GM18511 (cell line): ENCODE data around the gene RAF1.
"Not testable (repeated sequence)": the region's sequence is repeated elsewhere in the genome, so short reads cannot be mapped to it uniquely, and the experiment has no call there.

Experiments used
- ATAC-seq: cut with Tn5 transposase; IDR thresholded peaks from one replicate; pipeline ENCODE4 v1.9.1; 2021; ENCODE audit warnings: mild to moderate bottlenecking, moderate library complexity; ENCODE audit not compliant: unreplicated experiment

The RAF1 gene

DNA sequence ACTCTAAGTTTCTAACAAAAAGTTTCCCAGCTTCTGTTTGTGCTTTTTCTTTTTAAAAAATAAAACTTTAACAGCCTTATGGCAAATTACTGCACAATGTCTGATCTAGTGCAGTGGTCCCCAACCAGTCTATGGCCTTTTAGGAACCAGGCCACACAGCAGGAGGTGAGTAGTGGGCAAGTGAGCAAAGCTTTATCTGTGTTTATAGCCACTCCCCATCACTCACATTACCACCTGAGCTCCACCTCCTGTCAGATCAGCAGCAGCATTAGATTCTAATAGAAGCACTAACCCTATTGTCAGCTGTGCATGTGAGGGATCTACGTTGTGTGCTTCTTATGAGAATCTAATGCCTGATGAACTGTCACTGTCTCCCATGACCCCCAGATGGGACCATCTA is 101.5 kb downstream of the RAF1 start:
- ATAC-seq = no peak

DNA sequence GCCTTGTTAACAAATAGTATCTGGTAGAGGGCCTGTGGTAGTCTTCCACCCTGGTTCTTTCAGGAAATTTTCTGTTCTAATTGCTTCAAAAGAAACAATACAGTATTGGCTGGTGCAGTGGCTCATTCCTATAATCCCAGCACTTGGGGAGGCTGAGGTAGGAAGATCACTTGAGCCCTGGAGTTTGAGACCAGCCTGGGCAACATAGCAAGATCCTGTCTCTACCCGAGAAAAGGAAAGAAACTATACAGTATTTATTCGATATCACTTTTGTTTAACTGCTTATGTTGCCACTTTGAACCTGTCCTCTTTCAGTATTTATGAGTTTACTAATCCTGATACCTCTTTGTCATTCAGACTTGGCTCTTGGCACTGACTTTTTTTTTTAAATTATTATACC is 102.5 kb downstream of the RAF1 start:
- no peak for ATAC-seq

GRCh38 chr3:12560505-12561190 is 103.3 kb downstream of the RAF1 start:
- peak; percentile 55 for ATAC-seq

DNA sequence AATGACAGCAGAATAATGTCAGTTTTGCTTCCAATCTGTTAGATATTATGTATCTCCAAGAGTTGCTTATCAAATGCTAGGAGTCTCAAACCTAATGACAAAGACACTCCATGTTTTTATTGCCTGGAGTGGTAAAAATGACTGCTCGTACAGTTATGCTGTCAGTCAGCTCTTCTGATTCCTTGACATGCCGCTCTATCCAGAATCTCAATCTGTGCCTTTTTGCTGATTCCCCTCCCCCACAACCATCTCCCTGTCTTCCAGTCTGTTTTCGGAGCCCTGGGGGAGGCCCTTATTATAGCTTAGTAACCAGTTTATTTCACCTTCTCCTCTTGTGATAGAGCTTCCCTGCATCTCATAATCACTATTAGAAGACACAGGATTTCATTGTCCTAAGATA is 104.4 kb downstream of the RAF1 start:
- no peak for ATAC-seq

- ATAC-seq = no peak
Measured at GRCh38 chr3:12558706-12559105, 105.2 kb downstream of the RAF1 start.

DNA sequence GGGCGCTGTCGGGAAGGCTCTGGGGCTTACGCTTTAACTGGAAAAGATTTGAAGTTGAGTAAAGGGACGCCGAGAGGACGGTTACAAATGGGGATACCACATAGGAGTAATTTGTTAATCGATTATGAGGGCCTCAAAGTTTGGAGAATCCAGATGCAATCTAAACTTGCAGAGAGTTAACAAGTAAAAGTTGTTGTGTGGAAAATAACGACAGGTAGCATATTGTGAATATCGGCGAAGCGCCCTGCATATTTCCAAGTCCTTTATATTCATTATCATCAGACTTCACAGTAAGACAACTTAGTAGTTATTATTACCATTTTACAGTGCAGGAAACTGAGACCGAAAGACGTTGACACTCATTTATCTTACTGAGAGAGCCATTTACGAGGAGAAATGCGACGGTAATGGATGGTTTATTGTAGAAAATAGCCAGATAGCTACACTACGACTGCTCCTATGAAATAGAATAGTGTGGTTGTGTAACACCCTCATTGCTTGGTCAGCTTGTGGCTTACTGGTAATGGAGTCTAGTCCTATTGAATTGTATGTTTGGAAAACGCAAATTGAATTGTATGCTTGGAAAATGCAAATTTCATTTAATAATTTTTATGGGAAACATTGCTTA is 106.3 kb downstream of the RAF1 start:
- no peak for ATAC-seq

- peak; percentile 85 for ATAC-seq
Measured at GRCh38 chr3:12556690-12557472, 107.0 kb downstream of the RAF1 start, which contains the start of gene MKRN2. Gene MKRN2, plus strand, starts transcription at chr3:12557087. Its CDS starts 64 bp downstream, at chr3:12557151.

GRCh38 chr3:12556314-12556689 is 107.6 kb downstream of the RAF1 start:
- no peak for ATAC-seq

GRCh38 chr3:12553921-12554391 is 110.0 kb downstream of the RAF1 start:
- ATAC-seq = no peak

DNA sequence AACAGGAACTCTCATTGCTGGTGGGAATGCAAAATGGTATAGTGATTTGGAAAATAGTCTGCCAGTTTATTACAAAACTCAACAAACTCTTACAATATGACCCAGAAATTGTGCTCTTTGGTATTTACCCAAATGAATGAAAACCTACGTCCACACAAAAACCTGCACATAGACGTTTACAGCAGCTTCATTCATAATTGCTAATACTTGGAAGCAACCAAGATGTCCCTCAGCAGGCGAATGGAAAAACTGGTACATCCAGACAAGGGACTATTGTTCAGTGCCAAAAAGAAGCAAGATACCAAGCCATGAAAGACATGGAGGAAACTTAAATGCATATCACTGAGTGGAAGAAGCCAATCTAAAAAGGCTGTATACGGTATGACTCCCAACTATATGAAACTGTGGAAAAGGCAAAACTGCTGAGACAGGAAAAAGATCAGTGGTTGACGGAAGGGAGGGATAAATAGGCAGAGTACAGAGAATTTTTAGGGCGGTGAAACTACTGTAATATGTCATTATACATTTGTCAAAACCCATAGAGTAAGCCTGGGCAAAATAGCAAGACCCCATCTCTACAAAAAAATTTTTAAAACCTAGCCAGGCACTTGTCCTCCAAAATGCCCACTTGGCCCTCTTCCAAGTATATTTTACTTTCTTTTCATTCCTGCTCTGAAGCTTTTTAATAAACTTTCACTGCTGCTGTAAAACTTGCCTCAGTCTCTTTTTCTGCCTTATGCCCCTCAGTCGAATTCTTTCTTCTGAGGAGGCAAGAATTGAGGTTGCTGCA is 113.8 kb downstream of the RAF1 start:
- no peak for ATAC-seq

DNA sequence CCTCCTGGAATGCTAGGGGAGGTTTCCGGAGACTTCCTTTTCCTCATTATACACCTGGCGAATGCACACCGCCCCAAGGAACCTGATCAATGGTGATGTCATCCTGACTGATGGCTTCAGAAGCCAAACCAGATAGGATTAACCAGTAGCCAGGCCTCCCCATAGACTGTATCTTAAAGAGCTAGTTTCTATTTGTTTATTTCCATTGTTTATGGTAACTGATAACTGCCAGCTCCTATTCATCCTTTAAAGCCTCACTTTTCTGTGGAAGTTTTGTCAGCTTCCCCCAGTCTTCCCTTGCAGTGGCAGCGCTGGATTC is 118.5 kb downstream of the RAF1 start, which contains the start of gene MKRN2OS:
Gene MKRN2OS, minus strand, starts transcription at position 27 of the 319 bp plus-strand sequence. CDS start 35 bp downstream, outside the sequence.
- ATAC-seq = no peak

DNA sequence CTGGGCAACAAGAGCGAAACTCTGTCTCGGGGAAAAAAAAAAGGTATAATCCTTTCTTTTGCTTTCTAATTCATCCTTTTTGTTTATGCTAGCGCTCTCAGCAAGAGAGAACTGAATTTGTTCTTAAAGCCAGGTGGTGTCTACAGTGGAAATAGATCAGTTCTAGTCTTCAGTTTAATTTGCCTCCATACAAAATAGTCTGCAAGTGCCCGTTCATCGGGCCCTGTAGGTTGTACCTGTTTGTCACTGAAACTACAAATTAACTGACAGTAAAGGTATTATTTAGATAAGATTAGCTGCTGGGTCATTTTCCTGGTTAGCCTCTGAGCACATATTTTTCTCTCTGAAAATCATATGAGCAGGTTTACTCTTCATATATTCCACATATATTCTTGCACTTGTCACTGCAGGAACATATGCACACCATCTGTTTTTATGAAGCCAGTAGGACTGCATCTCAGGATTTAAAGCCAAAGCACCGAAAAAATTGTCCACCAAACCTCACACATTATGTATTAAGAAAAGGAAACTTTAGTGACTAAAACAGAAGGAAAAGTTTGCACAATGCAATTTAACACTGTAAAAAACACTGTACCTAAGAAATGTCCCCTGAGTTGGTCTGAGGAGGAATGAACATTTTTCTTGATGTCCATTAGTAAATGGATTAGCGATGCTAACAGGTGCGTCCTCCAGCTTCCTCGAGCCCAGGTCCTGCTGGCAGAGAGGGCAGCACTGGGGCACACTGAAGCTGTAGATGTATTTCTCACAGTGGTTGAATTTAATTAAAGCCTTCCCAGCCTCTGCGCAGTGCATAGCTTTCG is 119.1 kb downstream of the RAF1 start:
- ATAC-seq = no peak

DNA sequence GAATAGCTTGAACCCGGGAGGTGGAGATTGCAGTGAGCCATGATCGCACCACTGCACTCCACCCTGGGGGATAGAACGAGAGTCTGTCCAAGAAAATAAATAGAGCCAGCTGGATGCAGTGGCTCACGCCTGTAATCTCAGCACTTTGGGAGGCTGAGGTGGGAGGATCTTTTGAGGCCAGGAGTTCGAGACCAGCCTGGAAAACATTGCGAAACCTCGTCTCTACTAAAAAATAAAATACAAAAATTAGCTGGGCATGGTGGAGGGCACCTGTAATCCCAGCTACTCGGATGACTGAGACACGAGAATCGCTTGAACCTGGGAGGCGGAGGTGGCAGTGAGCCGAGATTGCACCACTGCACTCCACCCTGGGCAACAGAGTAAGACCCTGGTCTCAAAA is 120.4 kb downstream of the RAF1 start:
- not testable (repeated sequence) for ATAC-seq

GRCh38 chr3:12541625-12542024 is 122.3 kb downstream of the RAF1 start:
- no peak for ATAC-seq

- no peak for ATAC-seq
Measured at GRCh38 chr3:12536423-12536822, 127.5 kb downstream of the RAF1 start.
